Stomach (tissue), 9 donors: ENCODE results near the gene ZMYND12. TPM values are rescaled to one million over a fixed set of nuclear protein-coding genes. Genes with fewer than 3 reads are reported as not detected.

ENCODE experiments used
- DNase-seq, 2 donors: peaks; one replicate each; pipeline versions ENCODE4 v3.0.0 to v3.0.0-alpha.2; 2013 to 2019
- H3K27ac ChIP-seq, 5 donors: fragments of 200-600 bp in 4 of 5; sonication (generic) in 4 of 5; one replicate each; pipeline ENCODE4 v1.5.1; 2013 to 2019; ENCODE audit warnings: mild to moderate bottlenecking in 1 of 5, moderate library complexity in 1 of 5
- H3K27me3 ChIP-seq, 3 donors: fragments of 200-600 bp; sonication (generic); one replicate each; pipeline ENCODE4 v1.5.1; 2017 to 2019; ENCODE audit warnings: mixed run types in 1 of 3
- H3K36me3 ChIP-seq, 4 donors: fragments of 200-600 bp; sonication (generic); 1 replicate in 3 of 4; 2 replicates in 1 of 4; pipeline ENCODE4 v1.5.1; 2016 to 2019
- H3K4me1 ChIP-seq, 4 donors: fragments of 200-600 bp; sonication (generic); one replicate each; pipeline ENCODE4 v1.5.1; 2016 to 2019
- H3K4me3 ChIP-seq, 4 donors: fragments of 200-600 bp; sonication (generic) in 3 of 4; one replicate each; pipeline ENCODE4 v1.5.1; 2016 to 2019; ENCODE audit warnings: mild to moderate bottlenecking in 1 of 4
- H3K9me3 ChIP-seq, 4 donors: fragments of 200-600 bp; sonication (generic); one replicate each; pipeline ENCODE4 v1.5.1; 2016 to 2019
- CTCF ChIP-seq, 7 experiments: fragments of 450-650 bp in 4 of 7; fragments of 200-600 bp in 3 of 7; sonication (generic) in 3 of 7; IDR thresholded peaks; one replicate each; pipeline ENCODE4 v1.5.1; 2016 to 2019; ENCODE audit warnings: antibody characterized with exemption in 7 of 7, control low read depth in 2 of 7, mild to moderate bottlenecking in 1 of 7
- EP300 ChIP-seq: sonication (generic); formaldehyde crosslinking; IDR thresholded peaks from one replicate; pipeline ENCODE4 v1.6.1; 2017; ENCODE audit warnings: antibody characterized with exemption
- POLR2A ChIP-seq, 4 donors: fragments of 450-650 bp; IDR thresholded peaks; one replicate each; pipeline ENCODE4 v1.6.1; 2016; ENCODE audit warnings: antibody characterized with exemption in 4 of 4, control low read depth in 2 of 4, mild to moderate bottlenecking in 1 of 4, moderate library complexity in 1 of 4
- POLR2AphosphoS5 ChIP-seq, 3 donors: sonication (generic); formaldehyde crosslinking; IDR thresholded peaks; one replicate each; pipeline ENCODE4 v1.6.1; 2016; ENCODE audit warnings: antibody characterized with exemption in 3 of 3
- WGBS, 5 donors: extraction: QIAGEN DNeasy Blood & Tissue Kit in 3 of 5; methylation state at CpG; one replicate each; pipeline versions ENCODE4 v1.1.5 to v1.1.7; 2013 to 2018; 5-methylcytosine and 5-hydroxymethylcytosine counted together
- intact Hi-C: fragments of 100-400 bp; cut with DNase I; formaldehyde crosslinking; loops from one replicate; pipeline ENCODE4 v1.15.1; 2023; ENCODE audit warnings: low total_unique reads
- polyA plus RNA-seq, 3 donors: library from polyadenylated mRNA; stranded (reverse); fragments of 200-250 nt; gene quantifications; one replicate each; pipeline ENCODE4 v1.2.3, GENCODE V29; 2013
- total RNA-seq, 5 donors: library from RNA; depleted of rRNA; stranded (reverse); fragments of >200 nt; gene quantifications; one replicate each; pipeline versions ENCODE4 v1.1.0 to v1.2.3, GENCODE V29; 2014 to 2016
- donor health status: healthy with polysubstance abuse.
- donor health status: Bipolar disorder and iron deficiency.
- donor health status: healthy.

The ZMYND12 gene
- total and polyA plus RNA-seq, 8 donors, result 0.18 to 245 (median 1.9) TPM; not detected in 2

GRCh38 chr1:42442662-42443061 lies 13.2 kb downstream of the ZMYND12 start:
- intact Hi-C loops, result no loop called here
- Histone ChIP-seq H3K27ac (no peak overlapping the region), H3K4me3 (no peak overlapping the region), H3K4me1 (no peaks in the 10 kb centered on the region), H3K9me3 (no peaks in the 10 kb centered on the region), H3K36me3 (no peaks in the 10 kb centered on the region), H3K27me3 (no peaks in the 10 kb centered on the region)
- TF ChIP-seq POLR2A (IDR thresholded peaks at IDR 0.05) (no peak), CTCF (IDR thresholded peaks at IDR 0.05) (no peak), EP300 (no peak), POLR2AphosphoS5 (IDR thresholded peaks at IDR 0.05) (no peak)
- DNase-seq, result no peak
- WGBS, 5 donors, result 26 to 37% (median 32%) methylated on average over 2 of the region's 2 CpGs

- H3K4me3 ChIP-seq, result no peak overlapping the region
- H3K27ac ChIP-seq, result no peak overlapping the region
- intact Hi-C loops, result no loop called here
- H3K36me3 ChIP-seq, result no peaks in the 10 kb centered on the region
- no peaks in the 10 kb centered on the region for H3K9me3 ChIP-seq
- H3K27me3 ChIP-seq, result no peaks in the 10 kb centered on the region
- TF ChIP-seq EP300, result no peak
- no peak for TF ChIP-seq POLR2AphosphoS5 (IDR thresholded peaks at IDR 0.05)
- TF ChIP-seq POLR2A (IDR thresholded peaks at IDR 0.05), result no peak
- no peak for TF ChIP-seq CTCF (IDR thresholded peaks at IDR 0.05)
- DNase-seq, result peak in 1 of 2 donors; percentile 25
- 28 to 46% (median 35%) methylated on average over 2 of the region's 2 CpGs for WGBS, 5 donors
- H3K4me1 ChIP-seq, result no peaks in the 10 kb centered on the region
These were observed 15.9 kb downstream of the ZMYND12 start for GRCh38 chr1:42439940-42440339.

GRCh38 chr1:42434340-42434739 lies 21.5 kb downstream of the ZMYND12 start:
- H3K27me3 ChIP-seq, result no peaks in the 10 kb centered on the region
- intact Hi-C loops, result no loop called here
- 88 to 97% (median 94%) methylated on average over 4 of the region's 4 CpGs for WGBS, 5 donors
- no peak overlapping the region for H3K27ac ChIP-seq
- H3K4me3 ChIP-seq, result no peak overlapping the region
- TF ChIP-seq CTCF (IDR thresholded peaks at IDR 0.05) (no peak), POLR2AphosphoS5 (IDR thresholded peaks at IDR 0.05) (no peak), POLR2A (IDR thresholded peaks at IDR 0.05) (no peak), EP300 (no peak)
- no peaks in the 10 kb centered on the region for H3K9me3 ChIP-seq
- H3K36me3 ChIP-seq, result no peaks in the 10 kb centered on the region
- H3K4me1 ChIP-seq, result no peaks in the 10 kb centered on the region
- no peak for DNase-seq

GRCh38 chr1:42433369-42433768 lies 22.5 kb downstream of the ZMYND12 start:
- no peak overlapping the region for H3K4me3 ChIP-seq
- no peaks in the 10 kb centered on the region for H3K36me3 ChIP-seq
- H3K27ac ChIP-seq, result no peak overlapping the region
- 85 to 92% (median 90%) methylated on average over 6 of the region's 6 CpGs for WGBS, 5 donors
- no peak for DNase-seq
- TF ChIP-seq POLR2AphosphoS5 (IDR thresholded peaks at IDR 0.05) (no peak), EP300 (no peak), CTCF (IDR thresholded peaks at IDR 0.05) (no peak), POLR2A (IDR thresholded peaks at IDR 0.05) (no peak)
- intact Hi-C loops, result no loop called here
- no peaks in the 10 kb centered on the region for H3K4me1 ChIP-seq
- no peaks in the 10 kb centered on the region for H3K27me3 ChIP-seq
- no peaks in the 10 kb centered on the region for H3K9me3 ChIP-seq
